Skin of body (tissue), 3 donors: ENCODE measurements around the gene ZNHIT2. TPM values are rescaled to one million over a fixed set of nuclear protein-coding genes. Genes with fewer than 3 reads are reported as not detected.

Source experiments
- DNase-seq: peaks from one replicate; lab custom pipeline; 2025; lab: John Stamatoyannopoulos, UW
- small RNA-seq: library from RNA; depleted of rRNA; stranded (forward); fragments of <200 nt; gene quantifications from one replicate; pipeline ENCODE3, GENCODE V24; 2014; ENCODE audit warnings: low replicate concordance
- total RNA-seq: library from RNA; depleted of rRNA; stranded (reverse); fragments of >200 nt; gene quantifications from one replicate; pipeline ENCODE4 v1.2.3, GENCODE V29; 2014

Gene ZNHIT2
- total RNA-seq, 1 donor from 2014 or later = 3.3 TPM

DNA sequence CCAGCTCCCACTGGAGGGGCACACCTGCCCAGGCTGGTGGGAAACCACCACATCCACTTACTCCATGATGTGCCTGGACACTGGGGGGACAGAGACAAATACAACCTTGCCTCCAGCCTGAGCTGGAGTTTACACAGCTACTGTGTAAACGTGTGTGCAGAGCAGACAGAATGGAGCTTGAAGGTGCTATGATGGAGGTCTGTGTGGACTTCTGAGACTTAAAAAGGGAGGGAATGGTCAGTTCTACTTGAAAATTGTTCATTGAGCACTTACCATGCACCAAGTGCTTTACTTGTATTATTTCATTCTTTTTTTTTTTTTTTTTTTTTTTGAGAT is 44.9 kb downstream of the ZNHIT2 start:
- DNase-seq = no peak

DNA sequence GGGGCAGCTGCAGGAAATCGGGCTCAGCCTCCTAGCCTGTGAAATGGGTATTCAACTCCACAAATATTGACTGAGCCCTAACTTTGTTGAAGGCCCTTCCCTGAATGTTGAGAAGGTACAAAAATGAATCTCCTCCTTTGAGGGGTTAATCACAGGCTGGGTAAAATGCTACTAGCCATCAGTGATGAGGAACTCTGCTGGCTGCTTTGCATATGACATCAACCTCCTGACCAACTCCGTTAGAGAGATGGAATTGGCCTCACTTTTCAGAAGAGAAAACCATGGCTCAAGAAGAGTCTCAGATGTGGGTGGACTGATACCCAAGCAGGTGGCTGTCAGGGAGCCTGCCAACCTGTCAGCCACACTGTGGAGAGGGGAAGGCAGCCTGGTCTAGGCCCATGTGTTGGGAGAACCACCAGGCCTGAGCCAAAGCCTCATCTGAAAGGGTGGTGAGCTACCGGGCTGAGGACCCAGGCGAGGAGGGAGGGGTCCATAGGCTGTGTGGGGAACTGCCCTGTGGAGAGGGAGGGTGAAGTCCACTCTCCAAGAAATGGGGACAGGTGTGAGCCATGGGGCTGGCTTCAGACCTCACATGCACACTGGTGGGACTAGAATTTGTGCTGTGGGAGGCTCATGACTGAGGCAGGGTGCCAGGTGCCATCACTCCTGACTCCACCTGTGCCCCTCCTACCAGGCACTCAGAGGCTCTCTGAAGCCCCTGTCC is 45.4 kb downstream of the ZNHIT2 start:
- DNase-seq = no peak

DNA sequence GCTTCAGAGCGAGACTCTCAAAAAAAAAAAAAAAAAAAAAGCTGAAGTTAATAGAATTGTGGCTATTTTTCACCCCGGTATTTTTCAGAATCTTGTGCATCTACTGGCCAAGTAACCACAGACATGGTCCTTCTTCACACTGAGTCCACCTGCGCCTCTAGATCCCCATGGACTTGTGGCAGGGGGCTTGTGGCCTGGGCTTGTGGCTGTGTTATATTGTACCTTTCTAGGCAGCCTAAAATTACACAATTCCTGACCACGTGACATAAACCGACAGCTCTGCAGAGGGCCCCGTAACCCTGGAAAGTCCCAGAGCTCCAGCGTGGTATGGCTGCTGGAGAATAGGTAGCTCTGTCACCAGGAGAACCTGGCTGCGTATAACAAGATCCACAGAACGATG is 48.3 kb downstream of the ZNHIT2 start:
- DNase-seq = no peak

DNA sequence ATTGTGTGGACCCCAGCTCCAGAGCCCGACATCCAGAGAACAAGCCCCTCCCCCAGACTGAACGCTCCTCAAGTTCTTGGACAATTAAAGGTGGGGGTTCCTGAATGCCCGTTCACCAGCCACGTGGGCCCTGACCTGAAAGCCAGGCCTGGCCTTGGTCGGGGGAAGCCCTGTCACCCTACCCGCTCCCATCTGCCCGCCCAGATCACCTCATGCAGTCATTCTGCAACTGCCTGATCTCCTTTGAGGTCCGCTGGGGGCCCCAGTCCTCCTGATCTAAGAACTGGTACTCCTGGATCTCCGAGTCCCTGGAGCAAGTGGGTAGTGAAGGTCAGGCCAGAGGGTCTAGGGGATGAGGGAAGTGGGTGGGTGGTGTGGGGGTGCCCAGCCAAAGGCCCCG is 50.1 kb downstream of the ZNHIT2 start:
- no peak for DNase-seq

DNA sequence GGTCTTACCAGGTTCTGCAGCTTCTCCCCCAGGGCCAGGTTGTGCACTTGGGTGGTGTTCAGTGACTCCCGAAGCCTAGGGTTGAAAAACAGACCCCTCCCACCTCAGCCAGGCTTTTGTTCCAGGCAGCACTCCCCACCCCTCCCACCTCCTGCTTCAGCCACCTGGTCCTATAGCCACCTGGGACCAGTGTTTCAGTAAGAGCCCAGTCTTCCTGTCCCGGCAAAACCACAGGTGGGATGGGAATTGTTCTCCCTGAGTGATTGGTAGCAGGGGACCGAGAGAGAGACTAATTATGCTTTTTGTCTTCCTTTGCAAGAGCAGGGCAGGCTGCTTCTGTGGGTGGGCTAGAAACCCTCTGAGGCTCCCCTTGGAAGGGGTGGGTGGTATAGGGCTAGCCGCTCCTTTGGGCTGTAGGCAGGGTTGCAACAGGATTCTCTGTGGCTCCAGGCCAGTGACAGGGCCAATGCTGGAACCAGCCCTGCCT is 50.7 kb downstream of the ZNHIT2 start:
- DNase-seq = no peak

Small RNA genes lying within 50 kb of the gene (small RNA-seq; reads per million reads assigned to genes)
- gene HIGD1AP10 (not detected), gene PDCL2P2 (not detected), gene RNU2-23P (2.1 reads per million, percentile 86 among the genes with 10 or more reads in this experiment)

Other genes starting within 250 kb of the ZNHIT2 start
- 27.1 TPM for gene EHD1, start 239.1 kb downstream of the ZNHIT2 start, total RNA-seq
- 8.1 TPM for gene ATG2A, start 200.5 kb downstream of the ZNHIT2 start, total RNA-seq
- 5.5 TPM for gene PPP2R5B, start 193.0 kb downstream of the ZNHIT2 start, total RNA-seq
- gene GPHA2, start 181.8 kb downstream of the ZNHIT2 start, total RNA-seq = not detected
- gene MAJIN, start 145.6 kb downstream of the ZNHIT2 start, total RNA-seq = not detected
- 0.20 TPM for gene BATF2, start 120.7 kb downstream of the ZNHIT2 start, total RNA-seq
- 43.3 TPM for gene ARL2, start 103.5 kb downstream of the ZNHIT2 start, total RNA-seq
- gene SNX15, start 90.3 kb downstream of the ZNHIT2 start, total RNA-seq = 8.6 TPM
- gene SAC3D1, start 76.5 kb downstream of the ZNHIT2 start, total RNA-seq = 3.5 TPM
- gene NAALADL1, start 59.1 kb downstream of the ZNHIT2 start, total RNA-seq = 9.0 TPM
- 4.1 TPM for gene CDCA5, start 33.7 kb downstream of the ZNHIT2 start, total RNA-seq
- 20.5 TPM for gene ZFPL1, start 33.5 kb downstream of the ZNHIT2 start, total RNA-seq
- 93.3 TPM for gene VPS51, start 21.5 kb downstream of the ZNHIT2 start, total RNA-seq
- 31.4 TPM for gene TM7SF2, start 5.8 kb downstream of the ZNHIT2 start, total RNA-seq
- 353 TPM for gene FAU, start 4.4 kb upstream of the ZNHIT2 start, total RNA-seq
- 35.5 TPM for gene MRPL49, start 4.6 kb upstream of the ZNHIT2 start, total RNA-seq
- 12.0 TPM for gene SYVN1, start 16.8 kb upstream of the ZNHIT2 start, total RNA-seq
- gene SPDYC, start 52.5 kb upstream of the ZNHIT2 start, total RNA-seq = not detected
- 79.7 TPM for gene CAPN1, start 64.2 kb upstream of the ZNHIT2 start, total RNA-seq
- 8.1 TPM for gene POLA2, start 144.3 kb upstream of the ZNHIT2 start, total RNA-seq
- 3.7 TPM for gene CDC42EP2, start 197.2 kb upstream of the ZNHIT2 start, total RNA-seq
- gene DPF2, start 216.2 kb upstream of the ZNHIT2 start, total RNA-seq = 30.2 TPM
- 0.20 TPM for gene TIGD3, start 237.1 kb upstream of the ZNHIT2 start, total RNA-seq